Suppressor macrophage treated with lipopolysaccharide for 1 hour (primary cell): Measurements from ENCODE around the gene IFNAR2.
"Not testable (repeated sequence)": the region's sequence is repeated elsewhere in the genome, so short reads cannot be mapped to it uniquely, and the experiment has no call there.

ENCODE experiments used
- DNase-seq, 3 donors: peaks; one replicate each; pipeline ENCODE4 v3.0.0-alpha.2; 2020 to 2022

IFNAR2 gene

DNA sequence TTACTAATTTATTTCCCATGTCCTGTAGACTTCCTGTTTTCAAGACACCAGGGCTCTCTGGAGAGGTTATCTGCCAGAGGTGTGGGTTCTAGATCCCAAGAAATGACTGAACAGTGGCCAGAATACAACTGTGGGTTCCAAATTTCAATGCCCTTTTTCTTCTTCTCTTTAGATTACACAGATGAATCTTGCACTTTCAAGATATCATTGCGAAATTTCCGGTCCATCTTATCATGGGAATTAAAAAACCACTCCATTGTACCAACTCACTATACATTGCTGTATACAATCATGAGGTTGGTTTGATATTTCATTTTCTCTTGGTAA lies 15.0 kb downstream of the IFNAR2 start:
- DNase-seq = peak in 1 of 3 donors; percentile 47

DNA sequence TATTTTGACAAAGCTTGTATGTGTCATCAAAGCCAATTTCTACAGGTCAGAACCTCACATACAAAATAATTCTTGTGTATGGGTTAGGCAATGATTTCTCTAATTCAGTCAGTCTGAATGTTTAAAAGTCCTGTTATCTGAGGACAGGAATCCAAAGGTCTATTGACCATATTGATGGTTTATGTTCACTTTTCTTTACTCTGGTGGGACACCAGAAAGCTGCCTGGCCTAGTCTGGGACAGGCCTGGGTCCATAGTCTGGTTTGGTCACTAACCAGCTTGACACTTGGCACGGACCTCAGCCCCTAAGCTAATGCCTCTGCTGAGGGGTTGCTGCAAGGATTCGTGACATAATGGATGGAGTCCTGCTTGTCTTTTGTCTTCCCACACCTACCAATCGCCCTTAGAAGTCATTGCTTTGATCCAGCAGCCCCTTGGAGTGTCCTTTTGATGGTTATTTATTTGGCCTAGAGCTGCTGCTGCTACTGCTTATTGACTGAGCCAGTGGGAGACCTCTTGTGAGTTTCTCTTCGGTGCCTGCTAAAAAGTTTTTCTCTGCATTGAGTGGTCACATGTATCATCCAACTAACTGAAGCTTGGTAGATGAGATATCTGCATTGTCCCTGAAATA lies 15.7 kb downstream of the IFNAR2 start:
- DNase-seq = no peak

DNA sequence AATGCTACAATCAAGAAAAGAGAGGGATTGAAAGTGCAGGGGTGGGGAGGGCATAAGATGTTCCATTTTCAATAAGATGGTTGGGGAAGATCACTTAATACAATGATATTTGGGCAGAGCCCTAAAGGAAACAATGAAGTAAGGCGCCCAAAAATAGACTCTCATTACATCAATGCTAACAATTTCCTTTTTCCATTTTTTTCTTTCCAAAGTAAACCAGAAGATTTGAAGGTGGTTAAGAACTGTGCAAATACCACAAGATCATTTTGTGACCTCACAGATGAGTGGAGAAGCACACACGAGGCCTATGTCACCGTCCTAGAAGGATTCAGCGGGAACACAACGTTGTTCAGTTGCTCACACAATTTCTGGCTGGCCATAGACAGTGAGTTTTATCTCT lies 16.8 kb downstream of the IFNAR2 start:
- peak in 1 of 3 donors; percentile 39 for DNase-seq

DNA sequence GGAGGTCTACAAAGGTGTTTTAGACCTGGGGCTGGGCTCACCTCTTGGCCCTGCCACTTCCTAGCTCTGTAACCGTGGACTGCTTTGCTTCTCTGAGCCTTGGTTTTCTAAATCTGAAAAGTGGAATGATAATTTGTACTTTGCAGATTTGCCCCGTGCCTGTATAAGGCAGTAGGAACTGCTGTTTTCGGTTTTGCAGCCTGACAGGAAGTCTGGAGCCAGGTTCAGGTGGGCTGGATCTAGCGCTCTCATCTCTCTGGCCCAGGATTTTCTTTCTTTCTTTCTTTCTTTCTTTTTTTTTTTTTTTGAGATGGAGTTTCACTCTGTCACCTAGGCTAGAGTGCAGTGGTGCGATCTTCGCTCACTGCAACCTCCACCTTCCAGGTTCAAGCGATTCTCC lies 17.2 kb downstream of the IFNAR2 start:
- DNase-seq = no peak

DNA sequence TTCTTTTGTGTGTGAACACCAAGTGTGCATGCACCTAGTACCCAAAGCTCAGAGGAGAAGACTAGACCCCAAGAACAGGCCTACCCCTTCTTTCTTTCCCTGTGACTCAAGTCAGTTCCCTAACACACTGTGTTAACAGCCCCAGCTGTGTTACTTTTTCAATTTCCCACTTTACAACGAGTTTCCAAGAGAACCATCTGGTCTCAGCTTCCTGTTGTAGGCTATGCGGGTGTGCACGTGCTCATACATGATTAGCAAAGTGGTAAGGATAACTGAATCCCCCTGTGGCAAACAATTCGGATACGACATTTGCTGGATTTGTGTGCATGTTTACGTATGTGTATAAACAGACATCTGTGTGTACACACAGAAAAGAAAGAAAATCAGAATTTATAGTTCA lies 17.9 kb downstream of the IFNAR2 start:
- DNase-seq = peak in 2 of 3 donors; percentile 45 to 65

DNA sequence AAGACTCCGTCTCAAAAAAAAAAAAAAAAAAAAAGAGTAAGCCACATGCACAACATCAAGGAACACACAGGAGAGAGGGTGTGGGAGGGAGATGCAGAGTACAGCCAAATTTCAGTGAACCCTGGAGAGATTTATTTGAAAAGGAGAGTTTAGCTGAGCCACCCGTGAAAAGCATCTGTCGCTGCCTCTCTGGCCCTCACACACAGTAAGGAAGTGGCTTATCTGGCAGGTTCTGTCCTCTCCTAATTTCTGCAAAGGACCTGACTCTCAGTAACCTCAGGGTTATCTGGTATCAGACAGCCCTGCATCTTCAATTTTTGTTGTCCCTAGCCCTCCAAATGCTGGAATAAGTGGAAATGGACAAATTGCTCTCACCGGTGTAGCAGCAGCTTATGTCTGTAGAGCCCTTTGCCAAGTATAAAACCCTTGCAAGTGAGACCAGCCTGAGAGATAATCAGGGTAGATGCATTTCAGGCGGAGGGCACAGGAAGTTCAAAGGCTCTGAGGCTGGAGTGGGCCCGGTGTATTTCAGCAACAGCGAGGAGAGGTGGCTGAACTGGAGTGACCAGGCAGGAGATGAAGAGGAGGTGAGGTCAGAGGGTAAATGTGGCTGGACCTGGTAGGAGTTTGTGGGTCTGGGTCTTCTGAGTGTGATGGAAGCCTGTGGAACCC lies 19.7 kb downstream of the IFNAR2 start:
- no peak for DNase-seq

DNA sequence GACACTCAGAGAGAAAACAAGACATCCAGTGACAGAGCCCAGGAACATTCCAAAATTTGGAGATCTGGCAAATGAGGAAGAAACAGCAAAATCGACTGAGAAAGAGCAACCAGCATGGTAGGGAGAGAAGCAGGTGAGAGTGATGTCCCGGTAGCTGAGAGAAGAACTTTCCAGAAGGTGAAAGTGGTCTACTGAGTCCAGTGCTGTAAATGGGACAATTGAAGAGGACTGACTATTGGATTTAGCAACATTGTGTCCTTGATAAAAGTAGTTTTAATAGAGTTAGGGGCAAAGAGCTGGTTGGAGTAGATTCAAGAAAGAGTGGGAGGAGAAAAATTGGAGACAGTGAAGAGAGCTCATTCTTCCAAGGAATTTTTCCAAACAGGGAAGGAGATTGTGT lies 21.4 kb downstream of the IFNAR2 start:
- no peak for DNase-seq

DNA sequence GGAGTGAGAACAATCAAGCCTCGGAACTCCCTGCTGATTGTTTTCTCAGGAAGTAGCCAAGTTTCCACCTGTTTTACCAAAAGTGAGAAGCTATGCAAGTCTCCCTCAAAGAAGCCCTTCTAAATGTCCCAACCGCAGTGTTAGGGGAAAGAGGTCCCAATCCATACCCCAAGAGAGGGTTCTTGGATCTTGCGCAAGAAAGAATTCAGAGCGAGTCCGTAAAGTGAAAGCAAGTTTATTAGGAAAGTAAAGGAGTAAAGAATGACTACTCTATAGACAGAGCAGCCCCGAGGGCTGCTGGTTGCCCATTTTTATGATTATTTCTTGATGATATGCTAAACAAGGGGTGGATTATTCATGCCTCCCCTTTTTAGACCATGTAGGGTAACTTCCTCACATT lies 23.6 kb downstream of the IFNAR2 start:
- not testable (repeated sequence) for DNase-seq

DNA sequence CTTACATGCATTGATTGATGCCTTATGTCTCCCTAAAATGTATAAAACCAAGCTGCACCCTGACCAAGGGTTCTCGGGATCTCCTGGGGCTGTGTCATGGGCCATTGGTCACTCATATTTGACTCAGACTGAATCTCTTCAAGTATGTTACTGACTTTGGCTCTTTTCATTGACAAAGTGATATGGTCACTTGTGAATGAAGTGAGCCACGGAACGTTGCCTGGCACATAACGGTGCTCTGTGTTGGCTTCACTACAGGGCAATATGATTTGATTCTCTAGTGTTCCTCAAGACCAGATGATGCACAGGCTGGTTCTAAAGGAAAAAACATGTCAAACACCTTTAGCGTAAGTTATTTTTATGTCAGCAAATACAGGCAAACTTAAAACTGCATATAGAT lies 25.0 kb downstream of the IFNAR2 start:
- no peak for DNase-seq

DNA sequence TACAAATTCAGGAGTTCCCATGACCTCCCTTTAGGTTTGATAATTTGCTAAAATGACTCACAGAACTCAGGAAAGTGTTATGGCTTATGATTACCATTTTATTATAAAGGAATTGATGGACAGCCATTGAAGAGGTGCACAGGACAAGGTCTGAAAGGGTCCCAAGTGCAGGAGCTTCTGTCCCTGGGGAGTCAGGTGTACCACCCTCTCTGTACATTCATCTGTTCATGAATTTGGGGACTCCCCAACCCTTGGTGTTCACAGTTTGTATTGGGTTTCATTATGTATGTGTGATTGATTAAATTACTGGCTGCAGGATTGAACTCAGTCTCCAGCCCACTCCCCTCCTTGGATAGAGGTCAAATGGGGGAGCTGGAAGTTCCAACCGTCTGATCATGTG lies 25.7 kb downstream of the IFNAR2 start:
- no peak for DNase-seq

DNA sequence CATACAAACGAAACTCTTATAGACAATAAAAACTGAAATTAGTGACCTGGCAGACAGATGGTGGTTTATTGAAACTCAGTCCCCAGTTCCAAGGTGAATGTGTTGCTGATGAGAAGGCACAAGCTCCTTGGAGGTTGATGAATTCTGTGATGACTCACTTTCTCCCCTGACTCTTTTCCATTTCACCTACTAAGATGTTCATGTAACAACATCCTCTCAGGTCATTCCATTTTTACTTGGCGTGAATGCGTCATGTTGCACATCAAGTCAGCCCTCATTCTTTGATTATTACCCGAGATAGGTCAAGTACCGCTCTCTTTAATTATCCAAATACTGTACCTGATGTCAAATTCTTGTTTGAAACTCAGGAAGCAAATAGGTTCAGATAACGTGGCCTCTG lies 26.3 kb downstream of the IFNAR2 start:
- no peak for DNase-seq

DNA sequence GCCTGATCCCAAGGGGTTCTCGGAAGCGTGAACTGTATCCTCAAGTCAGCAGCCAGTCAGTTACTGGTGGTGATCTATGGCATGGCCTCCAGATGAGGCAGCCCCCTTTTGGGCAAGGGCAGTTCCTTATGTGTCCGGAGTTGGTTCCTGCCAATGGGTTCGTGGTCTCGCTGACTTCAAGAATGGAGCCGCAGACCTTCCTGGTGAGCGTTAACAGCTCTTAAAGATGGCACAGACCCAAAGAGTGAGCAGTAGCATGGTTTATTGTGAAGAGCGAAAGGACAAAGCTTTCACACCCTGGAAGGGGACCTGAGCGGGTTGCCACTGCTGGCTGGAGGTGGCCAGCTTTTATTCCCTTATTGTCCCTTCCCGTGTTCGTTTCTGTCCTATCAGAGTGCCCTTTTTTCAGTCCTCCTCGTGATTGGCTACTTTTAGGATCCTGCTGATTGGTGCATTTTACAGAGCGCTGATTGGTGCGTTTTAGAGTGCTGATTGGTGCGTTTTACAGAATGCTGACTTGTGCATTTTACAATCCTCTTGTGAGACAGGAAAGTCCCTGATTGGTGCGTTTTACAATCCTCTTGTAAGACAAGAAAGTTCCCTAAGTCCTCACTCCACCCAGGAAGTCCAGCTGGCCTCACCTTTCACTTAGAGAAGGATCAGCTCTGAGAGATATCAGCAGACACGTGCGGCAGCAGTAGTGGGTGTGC lies 27.5 kb downstream of the IFNAR2 start:
- no peak for DNase-seq

DNA sequence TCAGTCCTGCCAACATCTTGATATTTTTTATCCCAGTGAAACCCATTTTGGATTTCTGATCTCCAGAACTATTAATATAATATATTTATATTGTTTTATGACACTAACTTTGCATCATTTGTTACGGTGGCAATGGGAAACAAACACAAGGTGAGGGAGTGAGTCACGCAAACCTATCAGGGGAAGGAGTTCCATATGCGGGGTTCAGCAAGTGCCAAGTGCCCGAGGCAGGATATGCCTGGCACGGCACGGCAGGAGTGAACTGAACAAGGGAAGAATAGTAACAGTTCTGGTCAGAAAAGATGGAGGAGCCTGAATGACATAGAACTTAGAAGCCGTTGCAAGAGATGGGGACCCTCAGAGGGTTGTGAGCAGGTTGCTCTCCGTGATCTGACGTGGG lies 28.7 kb downstream of the IFNAR2 start:
- no peak for DNase-seq

DNA sequence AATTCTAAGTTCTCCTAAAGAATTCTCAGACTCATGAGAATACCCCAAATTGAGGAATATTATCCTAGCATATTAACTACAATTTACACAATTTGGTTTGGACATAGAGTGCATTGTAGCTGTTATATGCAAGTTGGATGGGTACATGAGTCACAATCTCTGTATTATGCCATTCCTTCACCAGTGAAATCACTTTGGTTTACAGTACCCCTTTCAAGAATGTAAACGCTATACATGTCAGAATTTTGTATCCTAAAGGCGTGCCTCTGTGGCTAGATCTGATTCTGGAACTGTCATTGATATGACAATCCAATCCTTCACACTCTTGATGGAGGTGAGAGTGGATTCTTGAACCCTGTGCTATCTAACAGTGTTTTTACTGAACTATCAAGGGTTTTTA lies 29.7 kb downstream of the IFNAR2 start:
- DNase-seq = peak in 2 of 3 donors; percentile 55 to 57

DNA sequence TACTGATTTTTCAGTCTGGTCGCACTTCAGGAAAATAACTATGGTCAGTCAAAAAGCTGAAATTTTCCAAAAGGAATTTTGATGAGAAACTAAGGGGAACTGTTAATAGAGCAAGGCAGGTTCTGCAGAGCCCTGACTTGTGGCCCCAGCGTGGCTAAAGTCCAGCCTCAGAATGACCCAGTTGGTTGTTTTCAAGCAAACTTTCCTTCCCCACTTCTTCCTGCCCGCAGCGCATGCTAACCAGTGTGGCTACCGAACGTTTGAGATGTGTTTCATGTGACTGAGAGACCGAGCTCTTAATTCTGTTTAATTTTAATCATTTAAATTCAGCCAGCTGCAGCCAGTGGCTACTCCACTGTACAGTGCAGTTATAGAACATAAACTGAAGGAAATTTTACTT lies 30.3 kb downstream of the IFNAR2 start:
- peak in 2 of 3 donors; percentile 43 to 46 for DNase-seq

DNA sequence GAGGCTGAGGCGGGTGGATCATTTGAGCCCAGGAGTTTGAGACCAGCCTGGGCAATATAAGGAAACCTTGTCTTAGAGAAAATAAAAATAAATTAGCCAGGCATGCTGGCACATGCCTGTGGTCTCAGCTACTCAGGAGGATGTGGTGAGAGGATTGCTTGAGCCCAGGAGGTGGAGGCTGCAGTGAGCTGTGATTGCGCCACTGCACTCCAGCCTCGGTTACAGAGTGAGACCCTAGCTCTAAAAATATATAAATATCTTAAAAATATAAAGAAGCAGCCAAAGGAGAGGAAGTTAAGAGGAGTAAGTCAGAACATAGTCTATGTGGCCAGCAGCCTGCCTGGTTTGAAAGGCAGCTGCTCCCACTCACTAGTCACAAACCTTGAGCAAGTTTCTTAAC lies 31.9 kb downstream of the IFNAR2 start:
- peak in 2 of 3 donors; percentile 39 to 45 for DNase-seq

DNA sequence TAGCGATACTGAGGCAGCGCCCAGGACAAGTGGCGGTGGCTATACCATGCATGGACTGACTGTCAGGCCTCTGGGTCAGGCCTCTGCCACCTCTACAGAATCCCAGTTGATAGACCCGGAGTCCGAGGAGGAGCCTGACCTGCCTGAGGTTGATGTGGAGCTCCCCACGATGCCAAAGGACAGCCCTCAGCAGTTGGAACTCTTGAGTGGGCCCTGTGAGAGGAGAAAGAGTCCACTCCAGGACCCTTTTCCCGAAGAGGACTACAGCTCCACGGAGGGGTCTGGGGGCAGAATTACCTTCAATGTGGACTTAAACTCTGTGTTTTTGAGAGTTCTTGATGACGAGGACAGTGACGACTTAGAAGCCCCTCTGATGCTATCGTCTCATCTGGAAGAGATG lies 33.2 kb downstream of the IFNAR2 start:
- no peak for DNase-seq

DNA sequence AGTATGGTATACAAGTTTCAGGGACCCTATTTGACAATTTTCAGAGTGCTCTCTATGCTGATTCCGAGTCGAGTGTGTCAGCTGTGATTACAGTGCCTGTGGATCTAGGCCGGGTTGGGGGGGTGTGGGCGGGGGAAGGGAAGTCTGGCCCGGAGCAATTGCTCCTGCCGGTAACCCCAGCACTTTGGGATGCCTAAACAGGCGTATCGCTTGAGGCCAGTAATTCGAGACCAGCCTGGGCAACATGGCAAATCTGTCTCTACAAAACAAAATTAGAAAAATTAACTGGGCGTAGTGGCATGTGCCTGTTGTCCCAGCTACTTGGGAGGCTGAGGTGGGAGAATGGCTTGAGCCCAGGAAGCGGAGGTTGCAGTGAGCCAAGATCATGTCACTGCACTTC lies 34.8 kb downstream of the IFNAR2 start:
- no peak for DNase-seq

DNA sequence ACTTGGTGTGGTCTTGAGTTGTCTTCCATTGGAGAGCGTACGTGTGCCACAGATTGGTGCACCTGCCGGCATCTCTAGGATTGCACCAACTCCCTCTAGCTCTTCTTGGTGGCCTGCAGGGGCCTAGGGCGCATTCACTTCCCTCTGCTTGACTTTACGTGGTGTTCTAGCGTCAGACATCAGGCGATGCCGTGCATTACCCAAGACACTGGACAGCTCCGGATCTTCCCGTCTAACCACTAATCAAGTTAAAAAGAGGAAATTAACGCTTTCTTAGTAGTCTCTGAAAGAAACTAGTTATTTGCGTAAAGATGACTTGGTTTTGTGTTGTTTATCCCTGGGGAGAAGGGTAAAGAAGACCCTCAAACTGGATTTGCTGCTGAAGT lies 35.9 kb downstream of the IFNAR2 start:
- DNase-seq = peak; percentile 91 to 98 (median 96)

DNA sequence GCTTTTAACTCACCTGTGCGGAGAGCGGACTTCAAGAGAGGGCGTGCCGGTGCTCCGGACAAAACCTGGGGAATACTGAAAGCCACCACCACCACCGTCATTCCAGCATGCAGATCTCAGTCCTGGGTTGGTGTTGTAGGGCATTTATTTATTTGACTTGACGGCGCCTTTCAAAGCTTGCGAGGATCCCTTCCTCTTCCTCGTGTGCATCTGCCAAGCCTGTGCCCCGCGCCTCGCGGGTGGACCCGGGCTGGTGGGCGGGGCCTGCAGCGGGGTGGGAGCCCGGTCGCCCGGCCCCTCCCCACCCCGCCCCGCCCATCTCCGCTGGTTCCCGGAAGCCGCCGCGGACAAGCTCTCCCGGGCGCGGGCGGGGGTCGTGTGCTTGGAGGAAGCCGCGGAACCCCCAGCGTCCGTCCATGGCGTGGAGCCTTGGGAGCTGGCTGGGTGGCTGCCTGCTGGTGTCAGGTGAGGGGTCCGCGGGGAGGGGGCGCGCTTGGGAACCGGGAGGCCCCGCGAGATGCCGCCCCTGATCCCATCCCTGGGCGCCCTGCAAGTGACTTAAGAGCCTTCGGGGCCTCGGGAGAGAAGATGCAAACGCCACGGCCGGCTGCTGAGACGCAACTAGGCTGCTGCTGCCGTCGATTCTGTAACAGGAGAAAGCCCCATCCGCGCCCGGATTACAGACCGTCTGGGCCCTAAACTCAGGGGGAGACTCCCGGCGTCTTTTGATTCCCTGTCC lies 36.5 kb downstream of the IFNAR2 start, which contains the start of gene IL10RB:
Gene IL10RB (plus strand): TSS at position 318 of the 739 bp plus-strand sequence. CDS start 99 bp downstream, at position 417.
- DNase-seq = peak; percentile 83 to 96 (median 92)

DNA sequence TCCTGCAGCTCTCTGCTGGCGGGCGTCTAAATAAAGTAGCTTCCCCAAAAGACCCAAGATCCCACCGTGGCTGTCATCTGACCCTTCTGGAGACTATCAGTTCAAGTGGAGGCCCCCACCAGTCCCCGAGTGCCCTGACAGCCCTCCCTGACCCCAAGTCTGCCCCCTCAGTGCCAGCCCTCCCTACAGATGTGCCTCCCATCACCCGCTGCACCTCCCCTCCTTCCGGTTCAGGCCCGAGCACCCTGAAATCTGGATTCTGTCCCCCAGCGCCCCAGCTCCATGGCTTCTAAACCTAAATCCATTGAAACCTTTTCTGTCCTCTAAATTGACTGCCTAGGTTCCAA lies 37.0 kb downstream of the IFNAR2 start:
- no peak for DNase-seq

DNA sequence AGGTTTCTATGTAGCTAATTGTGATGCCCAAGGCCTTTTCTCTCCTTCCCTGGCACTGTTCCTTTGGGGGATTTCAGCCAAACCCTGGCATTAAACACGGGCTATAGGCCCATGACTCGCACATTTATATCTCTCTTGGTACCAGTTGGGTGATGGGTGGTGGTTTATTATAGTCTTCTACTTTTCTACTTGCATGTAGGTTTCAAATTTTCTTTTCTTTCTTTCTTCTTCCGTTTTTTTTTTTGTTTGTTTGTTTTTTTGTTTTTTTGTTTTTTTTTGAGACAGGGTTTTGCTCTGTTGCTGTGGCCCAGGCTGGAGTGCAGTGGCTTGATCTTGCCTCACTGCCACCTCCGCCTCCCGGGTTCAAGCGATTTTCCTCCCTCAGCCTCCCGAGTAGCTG lies 37.5 kb downstream of the IFNAR2 start:
- peak in 2 of 3 donors; percentile 34 to 45 for DNase-seq

DNA sequence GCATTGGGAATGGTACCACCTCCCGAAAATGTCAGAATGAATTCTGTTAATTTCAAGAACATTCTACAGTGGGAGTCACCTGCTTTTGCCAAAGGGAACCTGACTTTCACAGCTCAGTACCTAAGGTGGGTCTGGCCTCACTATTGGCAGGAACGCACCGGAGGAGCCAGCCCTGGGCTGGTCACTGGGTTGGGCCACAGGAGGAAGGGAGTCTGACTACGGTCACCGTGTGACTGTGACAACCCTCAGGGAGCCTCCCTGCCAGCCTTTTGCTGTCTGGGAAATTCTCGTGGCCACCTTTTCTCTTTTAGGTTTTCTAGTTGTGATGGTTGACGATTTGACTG lies 38.6 kb downstream of the IFNAR2 start:
- DNase-seq = peak; percentile 43 to 56 (median 47)
